EH (cell line): ENCODE results near the gene BCKDK.
A peak's percentile ranks its signal among the peaks of the same experiment; 100 is the strongest.

ENCODE experiments used
- DNase-seq: peaks from one replicate; pipeline ENCODE4 v3.0.0-alpha.2; 2015; ENCODE audit warnings: low read depth

Gene BCKDK

DNA sequence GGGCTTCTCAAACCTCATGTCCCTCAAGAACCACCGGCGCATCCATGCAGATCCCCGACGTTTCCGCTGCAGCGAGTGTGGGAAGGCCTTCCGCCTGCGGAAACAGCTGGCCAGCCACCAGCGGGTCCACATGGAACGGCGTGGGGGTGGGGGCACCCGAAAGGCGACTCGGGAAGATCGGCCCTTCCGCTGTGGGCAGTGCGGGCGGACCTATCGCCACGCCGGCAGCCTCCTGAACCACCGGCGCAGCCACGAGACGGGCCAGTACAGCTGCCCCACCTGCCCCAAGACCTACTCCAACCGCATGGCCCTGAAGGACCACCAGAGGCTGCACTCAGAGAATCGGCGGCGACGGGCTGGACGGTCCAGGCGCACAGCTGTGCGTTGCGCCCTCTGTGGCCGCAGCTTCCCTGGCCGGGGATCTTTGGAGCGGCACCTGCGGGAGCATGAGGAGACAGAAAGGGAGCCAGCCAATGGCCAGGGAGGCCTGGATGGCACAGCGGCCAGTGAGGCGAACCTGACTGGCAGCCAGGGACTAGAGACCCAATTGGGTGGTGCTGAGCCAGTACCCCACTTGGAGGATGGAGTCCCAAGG lies 28.1 kb upstream of the BCKDK start:
- DNase-seq, result no peak

DNA sequence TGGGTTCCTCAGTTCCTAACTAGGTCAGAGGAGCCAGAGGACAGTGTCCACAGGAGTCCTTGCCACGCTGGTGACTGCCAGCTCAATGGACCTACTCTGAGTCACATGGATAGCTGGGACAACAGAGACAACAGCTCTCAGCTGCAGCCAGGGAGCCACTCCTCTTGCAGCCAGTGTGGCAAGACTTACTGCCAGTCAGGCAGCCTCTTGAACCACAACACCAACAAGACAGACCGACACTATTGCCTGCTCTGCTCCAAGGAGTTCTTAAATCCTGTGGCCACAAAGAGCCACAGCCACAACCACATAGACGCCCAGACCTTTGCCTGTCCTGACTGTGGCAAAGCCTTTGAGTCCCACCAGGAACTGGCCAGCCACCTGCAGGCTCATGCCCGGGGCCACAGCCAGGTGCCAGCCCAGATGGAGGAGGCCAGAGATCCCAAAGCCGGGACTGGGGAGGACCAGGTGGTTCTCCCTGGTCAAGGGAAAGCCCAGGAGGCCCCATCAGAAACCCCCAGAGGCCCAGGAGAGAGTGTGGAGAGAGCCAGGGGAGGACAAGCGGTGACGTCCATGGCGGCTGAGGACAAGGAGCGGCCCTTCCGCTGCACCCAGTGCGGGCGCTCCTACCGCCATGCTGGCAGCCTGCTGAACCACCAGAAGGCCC lies 27.3 kb upstream of the BCKDK start:
- no peak for DNase-seq

DNA sequence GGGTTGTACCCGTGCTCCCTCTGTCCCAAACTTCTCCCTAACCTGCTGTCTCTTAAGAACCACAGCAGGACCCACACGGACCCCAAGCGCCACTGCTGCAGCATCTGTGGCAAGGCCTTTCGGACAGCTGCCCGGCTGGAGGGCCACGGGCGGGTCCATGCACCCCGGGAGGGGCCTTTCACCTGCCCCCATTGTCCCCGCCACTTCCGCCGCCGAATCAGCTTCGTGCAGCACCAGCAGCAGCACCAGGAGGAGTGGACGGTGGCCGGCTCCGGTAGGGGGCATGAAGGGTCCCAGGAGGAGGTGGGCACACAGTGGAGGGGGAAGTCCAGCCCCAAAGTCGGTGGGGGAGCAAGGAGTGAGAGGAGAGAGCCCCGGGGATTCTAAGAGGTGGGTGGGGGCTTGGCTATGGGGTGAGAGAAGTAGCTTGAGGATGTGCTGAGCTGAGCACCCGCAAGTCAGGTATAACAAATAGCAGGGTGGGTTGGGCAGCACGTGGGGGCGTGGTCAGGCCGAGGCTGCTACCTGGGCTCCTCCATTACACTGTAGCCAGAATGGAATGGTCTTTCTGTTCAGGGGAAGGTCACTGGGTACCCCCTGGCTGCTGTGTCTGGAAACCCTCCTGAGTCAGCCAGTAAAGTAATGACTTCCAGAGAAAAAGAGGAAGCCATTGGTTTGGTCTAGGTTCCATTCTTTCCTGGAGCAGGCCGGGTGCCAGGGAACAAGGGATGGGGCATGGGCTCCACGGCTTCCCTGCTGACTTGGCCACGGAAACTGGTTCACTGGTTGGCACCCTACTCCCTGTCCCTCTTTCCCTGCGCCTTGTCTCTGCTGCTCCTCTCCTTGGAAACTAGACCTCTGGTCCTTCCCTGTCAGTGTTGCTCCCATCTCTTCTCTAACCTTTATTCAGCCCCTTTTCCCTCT lies 26.5 kb upstream of the BCKDK start:
- no peak for DNase-seq

DNA sequence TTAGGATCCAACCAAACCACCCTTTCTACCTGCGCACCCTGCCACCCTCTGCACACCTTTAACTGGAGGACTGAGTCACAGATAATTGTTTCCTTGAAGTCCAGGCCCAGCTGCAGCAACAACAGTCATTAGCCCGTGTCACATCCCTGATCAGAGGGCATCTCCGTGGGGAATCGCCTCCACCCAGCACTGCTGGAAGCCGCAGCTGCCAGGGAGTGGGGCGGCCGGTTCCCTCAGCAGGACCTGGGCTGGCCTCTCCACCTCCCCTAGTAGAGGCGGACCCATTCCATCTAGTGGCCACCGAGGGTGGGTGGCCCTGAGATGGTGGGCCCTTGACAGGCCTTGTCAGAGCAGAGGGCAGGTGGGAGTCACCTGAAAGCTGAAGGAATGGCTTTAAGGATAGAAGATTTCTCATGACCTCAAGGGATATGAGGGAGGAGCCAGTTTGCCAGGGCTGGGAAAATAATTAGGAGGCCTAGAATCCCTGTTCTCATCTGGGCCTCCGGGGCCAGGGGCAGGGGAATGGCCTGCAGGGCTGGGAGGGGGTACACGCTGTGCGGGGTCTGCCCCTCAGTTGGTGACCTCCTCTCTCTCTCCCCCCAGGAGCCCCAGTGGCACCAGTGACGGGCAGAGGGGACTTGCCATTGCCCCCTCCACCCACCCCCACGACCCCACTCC lies 25.7 kb upstream of the BCKDK start:
- no peak for DNase-seq

DNA sequence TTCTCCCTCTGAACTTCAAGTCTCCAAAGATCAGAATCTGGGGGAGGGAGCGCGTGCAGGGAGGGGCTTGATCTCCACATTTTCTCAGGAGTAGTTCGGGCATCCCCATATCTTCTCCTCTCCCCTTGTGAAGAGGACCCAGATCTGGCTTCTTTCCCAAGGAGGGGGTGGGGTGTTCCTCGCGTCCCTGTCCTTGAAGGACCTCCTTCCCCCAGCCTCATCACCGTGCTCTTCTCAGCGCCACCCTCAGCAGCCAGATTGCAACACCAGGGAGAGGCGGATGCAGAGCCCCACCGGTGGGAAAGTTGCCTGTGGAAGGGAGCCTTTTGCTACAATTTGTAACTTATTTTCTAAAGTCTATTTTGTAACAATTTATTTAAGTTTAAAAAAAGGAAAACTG lies 25.1 kb upstream of the BCKDK start:
- DNase-seq, result no peak

DNA sequence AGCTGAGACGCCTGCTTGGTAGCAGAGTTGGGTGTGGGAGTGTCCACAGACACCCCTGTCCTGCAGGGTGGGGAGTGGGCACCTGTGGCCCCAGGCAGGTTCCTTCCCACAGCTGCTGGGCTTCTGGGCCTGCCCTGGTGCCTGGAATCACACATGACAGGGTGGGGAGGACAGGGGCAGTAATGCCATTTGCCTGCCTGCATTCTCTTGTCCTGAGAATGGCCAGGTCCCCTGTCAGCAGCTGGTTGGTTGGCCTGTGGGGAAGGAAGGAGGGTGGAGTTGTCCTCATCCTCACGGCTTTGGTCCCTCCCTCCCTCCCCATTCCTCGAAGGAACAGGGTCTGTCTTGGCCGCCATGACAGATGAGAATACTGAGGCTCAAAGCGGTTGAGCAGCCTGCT lies 24.6 kb upstream of the BCKDK start:
- no peak for DNase-seq

DNA sequence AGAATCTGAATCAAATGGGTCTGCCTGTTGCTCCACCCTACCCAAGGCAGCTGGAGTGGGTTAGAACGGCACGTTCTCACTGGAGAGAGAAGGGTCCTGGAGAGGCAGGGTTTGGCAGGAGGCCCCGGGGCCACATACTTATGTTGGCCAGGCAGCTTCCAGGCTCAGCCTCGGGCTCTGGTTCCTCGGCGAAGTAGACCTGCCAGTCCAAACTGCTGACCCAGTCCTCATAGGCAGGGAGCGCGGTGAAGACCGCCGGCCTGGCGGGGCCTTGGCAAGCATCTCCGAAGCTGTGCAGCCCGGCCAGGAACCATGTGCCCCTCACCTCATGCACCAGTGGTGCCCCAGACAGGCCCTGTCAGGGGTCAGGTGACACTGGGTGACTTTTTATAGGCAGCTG lies 24.2 kb upstream of the BCKDK start:
- no peak for DNase-seq

DNA sequence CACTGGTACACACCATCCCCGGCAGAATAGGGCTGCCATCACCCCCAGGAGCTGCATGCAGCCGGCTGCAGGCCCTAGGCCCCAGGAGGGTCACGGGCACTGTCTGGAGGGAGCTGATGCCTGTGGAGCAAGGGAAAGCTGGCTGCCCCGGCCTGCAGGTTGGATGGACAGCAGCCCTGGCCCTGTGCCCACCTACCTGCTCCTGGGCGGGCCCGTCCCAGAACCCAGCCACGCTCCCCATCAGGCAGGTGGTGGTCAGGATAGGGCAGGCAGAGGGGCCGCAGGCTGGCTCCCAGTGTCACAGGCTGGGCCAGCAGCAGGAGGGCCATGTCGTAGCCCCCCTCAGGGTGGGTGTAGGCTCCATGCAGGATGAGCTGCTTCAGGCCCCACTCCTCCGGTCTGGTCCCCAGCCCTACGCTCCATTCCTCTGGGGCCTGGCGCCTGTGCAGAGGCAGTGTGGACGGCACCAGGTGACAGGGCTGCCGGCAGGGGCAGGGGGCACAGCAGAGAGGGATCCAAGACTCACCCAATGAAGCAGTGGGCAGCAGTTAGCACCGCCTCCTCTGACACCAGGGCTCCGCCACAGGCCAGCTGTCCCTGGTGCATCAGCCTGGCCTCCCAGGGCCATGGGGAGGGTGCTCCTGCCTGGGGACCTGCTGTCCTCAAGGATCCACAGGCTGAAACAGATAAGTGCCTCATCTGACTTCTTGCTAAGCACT lies 23.4 kb upstream of the BCKDK start:
- DNase-seq, result no peak

DNA sequence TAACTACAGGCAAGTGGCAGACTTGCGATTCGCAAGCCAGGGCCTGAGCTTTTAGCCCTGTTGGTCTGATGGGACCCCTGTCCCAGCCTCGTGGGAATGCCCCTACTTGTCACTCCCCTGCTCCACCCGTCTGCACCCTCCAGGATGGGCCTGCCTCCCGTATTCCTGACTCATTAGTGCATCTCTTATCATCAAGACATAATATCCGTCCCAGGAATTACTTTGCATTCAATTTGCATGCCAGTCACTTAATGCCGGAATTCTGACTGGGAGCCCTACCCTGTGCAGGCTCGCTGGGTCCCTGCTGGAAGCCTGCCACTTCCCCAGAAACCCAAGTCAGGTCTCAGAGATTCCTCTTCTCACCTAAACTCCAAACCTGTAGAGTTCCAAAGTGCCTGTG lies 22.8 kb upstream of the BCKDK start:
- no peak for DNase-seq

DNA sequence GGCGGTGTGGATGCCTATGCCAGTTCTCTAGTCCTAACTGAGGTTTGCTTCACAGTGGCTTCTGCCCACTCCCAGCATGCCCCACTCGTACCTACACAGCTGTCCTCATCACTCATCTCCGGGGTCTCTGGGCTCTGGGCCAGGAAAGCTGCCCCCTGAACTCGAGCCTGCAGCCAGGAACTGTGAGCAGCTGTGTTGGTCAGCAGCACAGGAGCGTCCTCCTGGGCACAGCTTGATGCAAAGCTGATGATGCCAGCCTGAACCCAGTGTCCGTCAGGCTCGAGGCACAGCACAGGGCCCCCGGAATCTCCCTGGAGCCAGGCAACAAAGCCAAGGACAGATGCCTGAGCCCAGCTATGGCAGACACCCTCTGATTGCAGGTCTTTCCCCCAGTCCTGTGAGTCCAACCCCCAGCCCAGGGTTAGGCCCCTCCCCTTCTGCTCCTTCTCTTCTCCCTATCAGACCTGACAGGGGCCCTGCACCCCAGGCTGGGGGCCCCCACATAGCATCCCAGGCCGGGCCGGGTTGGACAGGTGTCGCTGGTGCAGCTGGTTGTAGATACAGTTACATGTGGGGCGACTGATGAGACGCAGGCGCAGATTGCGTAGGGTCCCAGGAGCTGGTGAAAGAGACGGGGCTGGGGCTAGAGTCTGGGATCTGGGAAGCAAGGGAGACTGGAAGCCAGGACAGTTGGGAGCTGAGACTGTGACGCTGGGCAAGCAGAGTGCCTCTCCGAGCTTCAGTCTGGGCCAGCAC lies 22.1 kb upstream of the BCKDK start:
- no peak for DNase-seq

DNA sequence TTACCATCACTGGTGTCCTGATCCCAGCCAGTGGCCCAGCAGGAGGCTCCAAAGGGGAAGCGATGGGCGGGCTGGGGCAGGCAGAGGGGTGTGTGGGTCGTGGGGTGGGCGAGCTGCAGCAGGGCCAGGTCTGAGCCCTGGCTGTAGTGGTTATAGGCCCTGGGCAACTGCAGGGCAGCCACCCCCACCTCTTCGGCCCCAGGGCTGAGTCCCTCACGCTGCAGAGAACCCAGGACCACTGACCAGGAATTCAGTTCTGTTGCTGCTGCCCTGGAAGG lies 21.6 kb upstream of the BCKDK start:
- no peak for DNase-seq

DNA sequence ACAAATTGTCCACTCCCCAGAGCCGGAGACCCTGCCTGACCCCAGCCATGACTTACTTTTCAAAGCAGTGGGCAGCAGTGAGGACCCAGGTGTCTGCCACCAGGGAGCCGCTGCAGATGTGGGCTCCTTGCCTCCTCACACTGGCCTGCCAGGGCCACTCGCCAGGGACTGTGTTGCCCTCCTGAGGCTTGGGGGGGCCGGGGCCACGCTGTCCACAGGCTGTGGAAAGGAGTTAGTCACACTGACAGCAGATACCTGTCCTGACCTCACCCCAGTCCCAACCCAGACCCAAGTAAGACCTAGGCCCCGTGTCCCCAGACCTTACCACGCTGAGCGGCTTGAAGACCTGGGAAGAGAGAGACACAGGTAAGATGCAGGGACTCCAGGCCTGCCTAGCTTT lies 20.7 kb upstream of the BCKDK start:
- DNase-seq, result no peak

DNA sequence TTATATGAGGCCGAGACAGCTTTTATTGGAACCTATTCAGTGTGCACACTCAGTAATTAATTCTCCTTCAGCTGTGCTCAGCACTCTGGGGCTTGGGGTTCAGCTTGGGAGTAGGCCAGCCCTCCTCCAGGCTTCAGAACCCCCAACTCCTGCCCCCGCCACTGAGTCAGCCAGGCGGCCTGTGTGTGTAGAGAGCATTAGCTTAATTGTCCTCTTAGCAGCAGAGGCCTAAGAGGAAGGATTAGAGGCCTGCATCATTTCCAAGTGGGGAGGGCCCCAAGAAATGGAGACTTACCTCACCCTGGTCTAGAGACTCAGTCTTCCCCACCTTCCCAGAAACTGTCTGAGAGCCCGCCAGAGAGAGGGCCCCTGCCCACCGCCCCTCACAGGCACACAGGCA lies 20.2 kb upstream of the BCKDK start:
- no peak for DNase-seq

DNA sequence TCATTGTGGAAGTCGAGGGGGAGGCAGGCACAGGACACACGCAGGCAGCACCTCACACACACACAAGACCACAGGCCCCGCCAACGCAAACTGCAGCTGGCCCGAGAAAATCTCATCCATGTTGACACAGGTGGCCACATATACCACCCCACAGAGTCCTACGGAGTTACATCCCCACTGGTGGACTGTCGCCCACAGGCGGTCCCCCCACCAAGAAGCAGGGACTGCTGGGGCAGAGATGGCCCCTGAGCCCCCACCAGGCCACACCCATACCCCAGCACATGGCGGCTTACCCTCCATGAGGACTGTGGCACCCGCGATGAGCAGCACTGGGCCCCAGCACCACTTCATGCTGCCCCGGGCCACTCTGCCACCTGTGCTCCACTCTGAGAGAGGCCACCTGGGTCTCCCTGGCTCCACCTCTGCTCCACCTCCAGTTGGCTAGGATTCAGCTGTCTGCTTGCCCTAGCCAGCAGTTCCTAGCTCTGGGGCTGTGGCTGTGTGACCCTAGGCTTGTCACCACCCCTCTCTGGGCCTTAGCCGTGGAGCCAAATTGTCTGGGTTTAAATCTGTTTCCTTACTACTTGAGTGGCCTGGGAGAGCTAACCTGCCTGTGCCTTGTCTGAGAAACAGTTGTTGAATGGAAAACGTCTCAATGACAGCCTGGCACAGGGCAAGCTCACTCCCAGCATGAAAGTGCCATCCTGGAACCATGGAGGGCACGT lies 19.6 kb upstream of the BCKDK start, which contains the start of gene PRSS53:
Gene PRSS53, minus strand, starts transcription at position 485 of the 725 bp plus-strand sequence. Its CDS starts 134 bp downstream, at position 351.
- DNase-seq, result no peak

DNA sequence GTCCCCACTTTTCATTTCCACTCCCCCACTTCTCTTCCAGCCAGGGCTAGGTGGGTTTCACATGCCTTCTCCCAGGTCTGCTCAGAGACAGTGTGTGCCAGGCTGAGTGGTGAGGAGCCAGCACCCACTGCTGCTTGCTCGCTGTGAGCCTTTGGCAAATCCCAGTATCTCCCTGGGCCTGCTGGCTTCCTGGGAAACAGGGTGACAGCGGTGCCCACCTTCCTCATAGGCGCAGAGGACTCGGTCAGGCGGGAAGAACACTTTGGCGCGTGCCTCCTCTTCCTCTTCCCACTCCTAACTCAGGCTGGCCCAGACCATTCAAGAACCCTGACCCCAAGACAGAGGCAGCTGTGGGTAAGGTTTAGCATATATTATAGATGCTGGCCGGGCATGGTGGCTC lies 19.0 kb upstream of the BCKDK start:
- no peak for DNase-seq

DNA sequence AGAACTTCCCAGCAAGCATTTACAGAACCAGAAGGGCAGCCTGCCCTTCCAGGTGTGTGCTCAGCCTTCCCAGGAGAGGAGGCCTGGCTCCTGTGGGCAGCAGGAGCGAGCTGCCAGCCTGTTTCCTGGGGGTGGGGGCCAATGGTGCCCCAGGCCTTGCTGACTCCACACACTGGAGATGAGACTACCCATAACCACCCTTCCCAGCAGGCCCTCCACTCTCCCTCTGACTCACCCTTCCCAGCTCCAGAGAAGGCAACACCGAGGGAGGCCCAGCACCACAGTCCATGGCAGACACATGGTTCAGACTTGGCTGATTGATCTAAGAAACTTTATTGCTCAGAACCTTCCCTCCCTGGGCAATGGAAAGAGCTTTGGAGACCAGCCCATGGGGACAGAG lies 17.6 kb upstream of the BCKDK start:
- DNase-seq, result peak; percentile 67

DNA sequence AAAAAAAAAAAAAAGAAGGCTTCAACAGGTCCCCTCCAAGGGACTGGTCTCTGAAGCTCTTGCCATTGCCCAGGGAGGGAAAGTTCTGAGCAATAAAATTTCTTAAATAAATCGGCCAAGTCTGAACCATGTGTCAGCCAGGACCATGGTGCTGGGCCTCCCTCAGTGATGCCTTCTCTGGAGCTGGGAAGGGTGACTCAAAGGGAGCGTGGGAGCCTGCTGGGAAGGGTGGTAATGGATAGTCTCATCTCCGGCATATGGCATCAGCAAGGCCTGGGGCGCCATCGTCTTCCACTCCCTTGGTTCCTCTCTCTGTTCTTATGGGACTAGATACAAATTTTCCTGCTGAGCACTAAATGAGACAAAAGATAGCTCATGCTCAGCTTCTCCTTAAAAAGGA lies 15.9 kb upstream of the BCKDK start:
- peak; percentile 73 for DNase-seq

DNA sequence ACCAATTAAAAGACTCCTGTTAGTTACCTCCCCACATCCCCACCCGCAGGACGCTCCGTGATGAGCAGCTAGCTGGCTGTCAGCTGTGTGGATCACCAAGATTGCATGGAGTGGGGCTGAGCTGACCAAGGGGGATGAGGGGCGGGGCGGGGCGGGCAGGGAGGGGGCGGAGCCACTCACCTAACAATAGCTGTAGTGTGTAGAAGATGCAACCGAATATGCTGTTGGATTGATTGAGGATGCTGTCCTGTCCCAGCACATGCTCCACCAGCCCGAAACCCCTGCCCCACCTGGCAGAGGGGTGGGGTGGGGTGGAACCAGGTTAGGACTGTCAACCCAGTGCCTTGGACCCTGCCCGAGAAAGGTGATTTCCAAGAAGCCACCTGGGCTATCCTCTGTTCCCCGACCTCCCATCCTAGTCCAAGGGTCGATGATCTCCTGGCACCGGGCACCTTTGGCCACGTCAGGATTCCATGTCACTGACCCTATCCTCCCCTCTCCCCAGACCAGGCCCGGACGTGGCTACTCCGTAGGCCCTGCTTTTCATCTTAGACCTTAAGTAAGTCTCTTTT lies 15.0 kb upstream of the BCKDK start:
- peak; percentile 59 for DNase-seq

DNA sequence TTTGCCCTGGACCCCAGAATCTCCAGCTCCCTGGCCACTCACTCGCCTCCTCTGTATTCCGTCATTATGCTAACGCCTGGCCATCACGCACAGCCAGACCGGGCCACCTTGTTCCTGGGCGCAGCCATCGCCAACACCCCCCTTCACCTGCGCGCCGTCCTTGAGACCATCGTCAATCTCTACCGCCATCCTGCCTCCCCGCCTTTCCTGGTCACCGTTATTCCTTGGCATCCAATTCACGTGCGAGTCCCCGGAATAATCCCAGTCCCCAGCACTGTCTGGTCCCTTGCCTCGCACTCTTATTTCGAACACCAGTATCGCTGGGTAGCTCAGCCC lies 14.1 kb upstream of the BCKDK start:
- no peak for DNase-seq

DNA sequence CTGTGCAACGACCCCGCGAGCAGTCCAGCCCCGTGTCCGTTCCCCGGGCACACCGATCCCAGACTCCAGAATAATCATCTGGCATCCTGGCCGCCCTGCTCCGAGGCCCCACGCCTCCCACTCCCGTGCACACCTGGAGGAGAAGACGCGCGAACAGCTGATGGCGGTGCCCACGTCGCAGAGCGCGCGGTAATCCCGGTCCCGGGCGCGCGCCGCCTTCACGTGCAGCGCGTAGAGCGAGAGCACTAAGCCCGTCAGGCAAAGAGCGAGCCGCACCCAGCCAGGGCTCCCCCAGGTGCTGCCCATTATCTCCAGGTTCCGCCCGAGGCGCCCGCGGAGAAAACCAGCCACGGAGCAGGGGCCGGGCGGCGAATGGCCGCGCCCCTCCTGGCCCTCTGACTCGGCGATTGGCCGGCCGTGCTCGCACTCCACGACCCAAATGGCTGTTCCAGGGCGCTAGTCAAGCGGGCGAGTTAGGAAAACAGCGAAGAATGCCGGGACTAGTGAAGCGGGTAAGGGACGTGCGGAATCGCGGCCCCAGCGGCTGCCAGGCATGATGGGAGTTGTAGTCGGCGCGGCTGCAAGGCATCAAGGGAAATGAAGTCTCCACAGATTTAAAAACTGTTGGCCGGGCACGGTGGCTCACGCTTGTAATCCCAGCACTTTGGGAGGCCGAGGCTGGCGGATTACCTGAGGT lies 13.6 kb upstream of the BCKDK start, which contains the start of gene VKORC1:
Gene VKORC1, minus strand, starts transcription at position 374 of the 697 bp plus-strand sequence. Its CDS starts 68 bp downstream, at position 306.
- peak; percentile 98 for DNase-seq
